OCI-LY1 (cell line): ENCODE data around the gene RPP40.

ENCODE experiments used
- EZH2 ChIP-seq: fragments of 200-600 bp; sonication (generic), shearing (Covaris generic); IDR thresholded peaks from 2 replicates; pipeline ENCODE4 v1.8.0; 2017; ENCODE audit warnings: borderline replicate concordance, mixed run types, mild to moderate bottlenecking, antibody characterized with exemption, low read length, moderate library complexity, mixed read lengths
- TF ChIP-seq, protein P1 (sequence below): fragments of 200-600 bp; sonication (generic), shearing (Covaris generic); IDR thresholded peaks from 2 replicates; pipeline ENCODE4 v1.5.1; 2017; ENCODE audit warnings: mild to moderate bottlenecking, antibody characterized with exemption, low read length, moderate library complexity, mixed read lengths

DNA sequence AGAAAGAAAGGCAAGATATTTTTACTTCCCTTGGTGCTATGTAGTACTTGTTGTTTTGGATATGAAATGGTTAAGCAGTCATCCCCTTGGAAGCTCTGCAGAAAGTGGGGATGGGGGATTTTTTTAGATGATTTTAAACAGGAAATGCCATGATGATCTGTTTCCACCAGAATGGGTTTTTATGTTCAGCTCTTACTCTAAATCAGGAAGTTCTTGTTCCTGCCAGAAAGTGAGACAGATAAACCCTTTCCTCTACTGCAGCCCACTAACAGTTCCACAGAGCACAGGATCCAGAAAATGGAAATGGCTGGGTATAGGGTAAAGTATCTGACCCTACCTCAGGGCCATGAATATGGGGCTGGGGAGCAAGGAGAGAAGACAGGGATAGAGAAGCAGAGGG lies 49.2 kb upstream of the RPP40 start:
- TF ChIP-seq, protein P1, sequence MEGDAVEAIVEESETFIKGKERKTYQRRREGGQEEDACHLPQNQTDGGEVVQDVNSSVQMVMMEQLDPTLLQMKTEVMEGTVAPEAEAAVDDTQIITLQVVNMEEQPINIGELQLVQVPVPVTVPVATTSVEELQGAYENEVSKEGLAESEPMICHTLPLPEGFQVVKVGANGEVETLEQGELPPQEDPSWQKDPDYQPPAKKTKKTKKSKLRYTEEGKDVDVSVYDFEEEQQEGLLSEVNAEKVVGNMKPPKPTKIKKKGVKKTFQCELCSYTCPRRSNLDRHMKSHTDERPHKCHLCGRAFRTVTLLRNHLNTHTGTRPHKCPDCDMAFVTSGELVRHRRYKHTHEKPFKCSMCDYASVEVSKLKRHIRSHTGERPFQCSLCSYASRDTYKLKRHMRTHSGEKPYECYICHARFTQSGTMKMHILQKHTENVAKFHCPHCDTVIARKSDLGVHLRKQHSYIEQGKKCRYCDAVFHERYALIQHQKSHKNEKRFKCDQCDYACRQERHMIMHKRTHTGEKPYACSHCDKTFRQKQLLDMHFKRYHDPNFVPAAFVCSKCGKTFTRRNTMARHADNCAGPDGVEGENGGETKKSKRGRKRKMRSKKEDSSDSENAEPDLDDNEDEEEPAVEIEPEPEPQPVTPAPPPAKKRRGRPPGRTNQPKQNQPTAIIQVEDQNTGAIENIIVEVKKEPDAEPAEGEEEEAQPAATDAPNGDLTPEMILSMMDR: no peak
- no peak for TF ChIP-seq EZH2
